Upper lobe of right lung (tissue), 1 donor: ENCODE data around the gene FERMT2. TPM values are rescaled to one million over a fixed set of nuclear protein-coding genes. Genes with fewer than 3 reads are reported as not detected.
A peak's percentile ranks its signal among the peaks of the same experiment; 100 is the strongest.

Experiments used
- ATAC-seq: fragments of 200-7000 bp; cut with Tn5 transposase; one replicate; pipeline ENCODE4 v1.9.1; 2020; ENCODE audit warnings: mild to moderate bottlenecking, moderate library complexity
- DNase-seq: peaks from one replicate; pipeline ENCODE4 v3.0.0-alpha.2; 2020
- H3K27ac ChIP-seq: fragments of 200-600 bp; one replicate; pipeline ENCODE4 v1.8.0; 2022
- H3K27me3 ChIP-seq: fragments of 200-600 bp; one replicate; pipeline ENCODE4 v1.8.0; 2022; ENCODE audit warnings: mild to moderate bottlenecking
- H3K36me3 ChIP-seq: fragments of 200-600 bp; one replicate; pipeline ENCODE4 v1.8.0; 2022
- H3K4me1 ChIP-seq: fragments of 200-600 bp; one replicate; pipeline ENCODE4 v1.8.0; 2022
- H3K4me3 ChIP-seq: fragments of 200-600 bp; one replicate; pipeline ENCODE4 v1.8.0; 2022; ENCODE audit warnings: mild to moderate bottlenecking
- H3K9me3 ChIP-seq: fragments of 200-600 bp; one replicate; pipeline ENCODE4 v1.8.0; 2022
- intact Hi-C: fragments of 100-400 bp; cut with DNase I; formaldehyde crosslinking; loops from one replicate; pipeline ENCODE4 v1.11.0; 2022
- long read RNA-seq: library from polyadenylated mRNA; unstranded; transcript quantifications from one replicate; pipeline ENCODE4 v2.0.0, GENCODE V29; 2021
- total RNA-seq: library from RNA; stranded (reverse); fragmentation: NEBNext Ultra II Directional; extraction: Animal tissue kit (Norgen Biotek cat#: 25700); gene quantifications from one replicate; pipeline ENCODE4 v1.2.1, GENCODE V29; 2021
- TF ChIP-seq, protein P1 (sequence below): fragments of 200-600 bp; IDR thresholded peaks from one replicate; pipeline ENCODE4 v1.8.0; 2022; ENCODE audit warnings: antibody characterized with exemption
- donor health status: DM: no; HTN: yes; CAD: no; lungs with severe emphysema.

The FERMT2 gene, protein sequence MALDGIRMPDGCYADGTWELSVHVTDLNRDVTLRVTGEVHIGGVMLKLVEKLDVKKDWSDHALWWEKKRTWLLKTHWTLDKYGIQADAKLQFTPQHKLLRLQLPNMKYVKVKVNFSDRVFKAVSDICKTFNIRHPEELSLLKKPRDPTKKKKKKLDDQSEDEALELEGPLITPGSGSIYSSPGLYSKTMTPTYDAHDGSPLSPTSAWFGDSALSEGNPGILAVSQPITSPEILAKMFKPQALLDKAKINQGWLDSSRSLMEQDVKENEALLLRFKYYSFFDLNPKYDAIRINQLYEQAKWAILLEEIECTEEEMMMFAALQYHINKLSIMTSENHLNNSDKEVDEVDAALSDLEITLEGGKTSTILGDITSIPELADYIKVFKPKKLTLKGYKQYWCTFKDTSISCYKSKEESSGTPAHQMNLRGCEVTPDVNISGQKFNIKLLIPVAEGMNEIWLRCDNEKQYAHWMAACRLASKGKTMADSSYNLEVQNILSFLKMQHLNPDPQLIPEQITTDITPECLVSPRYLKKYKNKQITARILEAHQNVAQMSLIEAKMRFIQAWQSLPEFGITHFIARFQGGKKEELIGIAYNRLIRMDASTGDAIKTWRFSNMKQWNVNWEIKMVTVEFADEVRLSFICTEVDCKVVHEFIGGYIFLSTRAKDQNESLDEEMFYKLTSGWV
- total RNA-seq: 103 TPM
- long read RNA-seq, transcript FERMT2-201 (15 exons, 3,338 nt): major isoform, 70 of 117 reads
- long read RNA-seq, partial matches to known transcripts: 37 of 117 reads
- long read RNA-seq, other reads (novel, unspliced or antisense): 6 of 117 reads

DNA sequence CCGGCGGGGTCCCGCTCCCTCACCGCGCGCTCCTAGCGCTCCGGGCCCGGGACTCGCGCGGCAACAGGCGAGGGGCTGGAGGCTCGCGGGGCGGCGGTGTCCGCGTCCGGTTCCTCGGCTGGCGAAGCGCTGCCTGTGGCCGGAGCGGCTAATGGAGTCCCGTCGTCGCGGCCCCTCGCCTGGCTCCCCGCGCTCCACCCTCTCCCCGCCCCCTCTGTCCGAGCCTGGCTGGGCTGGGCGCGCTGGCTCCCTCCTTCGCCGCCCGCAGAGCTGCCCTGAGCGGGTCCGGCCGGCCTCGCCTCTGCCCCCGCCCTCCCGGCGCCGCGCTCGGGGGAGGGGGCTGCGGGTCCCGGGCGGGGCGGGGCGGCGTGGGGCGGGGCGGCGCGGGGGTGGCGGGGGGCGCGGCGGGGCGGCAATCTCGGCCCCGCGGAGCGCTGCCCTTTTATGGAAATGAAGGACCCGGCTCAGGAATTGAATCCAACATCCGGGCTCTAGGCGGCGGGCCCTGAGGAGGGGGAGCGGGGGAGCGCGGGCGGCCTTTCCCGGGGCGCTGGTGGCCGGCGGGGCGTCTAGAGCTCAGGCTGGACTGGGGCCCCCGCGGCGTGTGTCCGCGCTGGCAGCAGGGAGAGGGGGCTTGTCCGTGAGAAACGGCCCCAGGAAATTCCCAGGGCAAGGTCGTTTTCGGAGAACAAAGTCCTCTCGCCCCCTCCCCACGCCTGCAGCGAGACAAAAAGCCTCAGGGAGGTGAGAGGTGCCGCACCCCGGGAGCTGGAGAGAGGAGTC lies at the start of gene FERMT2:
TSS of gene FERMT2 (minus strand) at position 153 of the 783 bp plus-strand sequence. CDS start 482 bp downstream, outside the sequence.
- ATAC-seq: peak; percentile 96
- peaks cover 7% of the 10 kb centered on the region for H3K36me3 ChIP-seq
- intact Hi-C loops: no loop called here
- no peaks in the 10 kb centered on the region for H3K9me3 ChIP-seq
- TF ChIP-seq, protein P1, sequence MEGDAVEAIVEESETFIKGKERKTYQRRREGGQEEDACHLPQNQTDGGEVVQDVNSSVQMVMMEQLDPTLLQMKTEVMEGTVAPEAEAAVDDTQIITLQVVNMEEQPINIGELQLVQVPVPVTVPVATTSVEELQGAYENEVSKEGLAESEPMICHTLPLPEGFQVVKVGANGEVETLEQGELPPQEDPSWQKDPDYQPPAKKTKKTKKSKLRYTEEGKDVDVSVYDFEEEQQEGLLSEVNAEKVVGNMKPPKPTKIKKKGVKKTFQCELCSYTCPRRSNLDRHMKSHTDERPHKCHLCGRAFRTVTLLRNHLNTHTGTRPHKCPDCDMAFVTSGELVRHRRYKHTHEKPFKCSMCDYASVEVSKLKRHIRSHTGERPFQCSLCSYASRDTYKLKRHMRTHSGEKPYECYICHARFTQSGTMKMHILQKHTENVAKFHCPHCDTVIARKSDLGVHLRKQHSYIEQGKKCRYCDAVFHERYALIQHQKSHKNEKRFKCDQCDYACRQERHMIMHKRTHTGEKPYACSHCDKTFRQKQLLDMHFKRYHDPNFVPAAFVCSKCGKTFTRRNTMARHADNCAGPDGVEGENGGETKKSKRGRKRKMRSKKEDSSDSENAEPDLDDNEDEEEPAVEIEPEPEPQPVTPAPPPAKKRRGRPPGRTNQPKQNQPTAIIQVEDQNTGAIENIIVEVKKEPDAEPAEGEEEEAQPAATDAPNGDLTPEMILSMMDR: no peak
- H3K27ac ChIP-seq: peak within 1 kb of the TSS; percentile 93
- H3K27me3 ChIP-seq: no peaks in the 10 kb centered on the region
- peak within 1 kb of the TSS; percentile 80 for H3K4me3 ChIP-seq
- peaks cover 10% of the 10 kb centered on the region for H3K4me1 ChIP-seq
- DNase-seq: peak; percentile 94

DNA sequence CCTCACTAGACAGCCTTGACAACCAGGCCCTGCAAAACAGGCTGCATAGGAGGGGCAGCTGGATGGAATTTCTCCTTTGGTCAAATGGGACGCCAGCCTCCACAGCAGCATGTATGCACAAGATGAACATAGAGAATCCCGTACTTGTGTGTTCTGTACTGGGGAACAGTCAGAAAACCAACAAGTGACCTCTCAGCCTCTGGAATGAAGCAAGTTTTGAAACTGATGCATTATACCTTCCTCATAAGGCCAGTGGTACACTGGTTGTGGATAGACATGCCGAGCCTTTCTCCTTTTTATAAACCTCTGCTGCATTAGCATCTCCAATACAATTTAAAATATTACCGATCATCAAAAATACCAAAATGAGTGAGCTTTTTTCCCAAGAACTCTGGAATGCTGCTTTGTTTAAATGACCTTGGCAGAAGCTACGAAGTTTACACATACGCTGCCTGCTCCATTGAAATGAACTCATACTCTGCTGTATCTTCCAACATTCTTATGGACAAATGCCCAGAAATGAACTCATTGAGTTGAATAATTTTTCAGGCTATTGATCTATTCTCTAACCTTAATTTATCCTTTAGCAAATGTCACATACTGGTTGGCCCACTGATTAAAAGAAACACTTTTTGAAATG lies 47.6 kb upstream of the FERMT2 start:
- no peak for DNase-seq
- no peak for ATAC-seq
- intact Hi-C loops: no loop called here
- H3K27ac ChIP-seq: peak overlapping the region; percentile 11
- H3K4me3 ChIP-seq: no peak overlapping the region
- no peaks in the 10 kb centered on the region for H3K9me3 ChIP-seq
- H3K4me1 ChIP-seq: no peaks in the 10 kb centered on the region
- H3K27me3 ChIP-seq: no peaks in the 10 kb centered on the region
- TF ChIP-seq, protein P1: no peak
- H3K36me3 ChIP-seq: no peaks in the 10 kb centered on the region

DNA sequence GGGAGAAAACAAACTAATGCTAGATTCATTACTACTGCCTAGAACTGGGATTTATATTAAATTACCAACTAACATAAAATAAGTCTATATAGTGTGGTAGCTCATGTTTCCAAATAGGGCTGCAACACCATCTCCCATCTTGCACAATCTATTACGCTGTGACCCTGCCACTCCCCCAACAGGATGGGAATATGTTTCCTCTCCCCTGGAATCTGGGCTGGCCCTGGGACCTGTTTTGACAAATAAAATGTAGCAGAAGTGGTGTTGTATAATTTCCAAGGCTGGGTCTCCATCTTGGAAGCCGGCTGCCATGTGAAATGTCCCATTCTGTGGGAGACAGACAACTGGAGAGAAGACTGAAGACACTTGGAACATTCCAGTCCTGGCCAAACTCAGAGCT lies 45.6 kb upstream of the FERMT2 start:
- Histone ChIP-seq H3K4me3 (no peak overlapping the region), H3K27ac (no peak overlapping the region), H3K36me3 (no peaks in the 10 kb centered on the region), H3K27me3 (no peaks in the 10 kb centered on the region), H3K4me1 (no peaks in the 10 kb centered on the region), H3K9me3 (no peaks in the 10 kb centered on the region)
- TF ChIP-seq, protein P1: no peak
- DNase-seq (no peak), ATAC-seq (peak; percentile 17)
- intact Hi-C loops: no loop called here

DNA sequence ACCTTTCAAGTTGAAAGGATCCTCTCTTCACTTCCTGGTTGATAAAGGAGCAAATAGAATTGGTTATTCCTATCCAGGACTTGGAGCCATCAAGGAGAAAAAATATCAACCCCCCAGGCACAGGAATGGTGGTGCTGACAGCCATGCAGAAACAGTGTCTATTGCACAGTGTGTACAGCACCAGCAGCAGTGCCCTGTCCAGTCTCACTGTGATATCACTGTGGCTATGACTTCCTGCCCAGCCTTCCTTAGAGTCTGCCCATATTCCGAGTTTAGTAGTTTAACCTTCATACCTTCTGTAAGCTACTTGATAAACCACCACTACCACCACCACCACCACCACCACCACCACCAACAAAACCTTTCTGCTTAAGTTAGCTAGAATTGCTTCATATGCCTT lies 45.1 kb upstream of the FERMT2 start:
- intact Hi-C loops: no loop called here
- Histone ChIP-seq H3K27me3 (no peaks in the 10 kb centered on the region), H3K9me3 (no peaks in the 10 kb centered on the region), H3K36me3 (no peaks in the 10 kb centered on the region), H3K4me1 (no peaks in the 10 kb centered on the region), H3K4me3 (no peak overlapping the region), H3K27ac (no peak overlapping the region)
- TF ChIP-seq, protein P1: no peak
- DNase-seq (no peak), ATAC-seq (no peak)

DNA sequence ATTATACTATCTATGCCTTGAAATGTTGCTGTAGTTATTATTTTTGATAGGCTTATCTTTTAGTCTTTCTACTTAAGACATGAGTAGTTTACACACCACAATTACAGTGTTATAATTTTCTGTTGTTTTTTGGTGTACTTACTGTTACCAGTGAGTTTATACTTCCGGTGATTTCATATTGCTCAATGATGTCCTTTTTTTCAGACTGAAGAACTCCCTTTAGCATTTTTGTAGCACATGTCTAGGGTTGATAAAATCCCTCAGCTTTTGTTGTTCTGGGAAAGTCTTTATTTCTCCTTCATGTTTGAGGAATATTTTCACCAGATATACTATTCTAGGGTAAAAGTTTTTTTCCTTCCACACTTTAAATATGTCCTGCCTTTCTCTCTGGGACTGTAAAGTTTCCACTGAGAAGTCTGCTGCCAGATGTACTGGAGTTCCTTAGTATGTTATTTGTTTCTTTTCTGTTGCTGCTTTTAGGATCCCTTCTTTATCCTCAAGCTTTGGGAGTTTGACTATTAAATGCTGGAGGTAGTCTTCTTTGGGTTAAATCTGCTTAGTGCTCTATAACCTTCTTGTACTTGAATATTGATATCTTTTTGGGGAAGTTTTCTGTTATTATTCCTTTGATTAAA lies 41.5 kb upstream of the FERMT2 start:
- H3K4me3 ChIP-seq: no peak overlapping the region
- TF ChIP-seq, protein P1: no peak
- H3K9me3 ChIP-seq: no peaks in the 10 kb centered on the region
- no peak overlapping the region for H3K27ac ChIP-seq
- ATAC-seq (no peak), DNase-seq (no peak)
- no peaks in the 10 kb centered on the region for H3K4me1 ChIP-seq
- H3K36me3 ChIP-seq: no peaks in the 10 kb centered on the region
- intact Hi-C loops: no loop called here
- no peaks in the 10 kb centered on the region for H3K27me3 ChIP-seq
